GM19452 (cell line): Measurements from ENCODE around the gene KCNMB3.

ENCODE experiments used
- ATAC-seq: cut with Tn5 transposase; IDR thresholded peaks from one replicate; pipeline ENCODE4 v1.9.1; 2021; ENCODE audit not compliant: unreplicated experiment

The KCNMB3 gene

GRCh38 chr3:179200790-179201189 is 50.1 kb downstream of the KCNMB3 start:
- no peak for ATAC-seq

- ATAC-seq: no peak
These were observed 54.2 kb downstream of the KCNMB3 start for GRCh38 chr3:179196700-179197099.

- peak; percentile 87 for ATAC-seq
These were observed 54.8 kb downstream of the KCNMB3 start for GRCh38 chr3:179196098-179196497.

GRCh38 chr3:179194931-179195330 is 56.0 kb downstream of the KCNMB3 start:
- no peak for ATAC-seq
